Effector memory CD4-positive, alpha-beta T cell (primary cell): ENCODE results near the gene CACNA1H.

Experiments used
- DNase-seq, 3 donors: peaks; one replicate each; pipeline ENCODE4 v3.0.0-alpha.2; 2020
- H3K27ac ChIP-seq: 2 replicates; pipeline ENCODE4 v1.7.0; 2013; ENCODE audit warnings: mild to moderate bottlenecking, low read length, moderate library complexity; ENCODE audit not compliant: insufficient read depth, poor library complexity, severe bottlenecking
- H3K27me3 ChIP-seq: replicated peaks from 2 replicates; pipeline ENCODE4 v1.7.0; 2013; ENCODE audit warnings: mild to moderate bottlenecking, low read length; ENCODE audit not compliant: insufficient read depth, control insufficient read depth, poor library complexity, severe bottlenecking
- H3K36me3 ChIP-seq: 2 replicates; pipeline ENCODE4 v1.7.0; 2013; ENCODE audit warnings: mild to moderate bottlenecking, low read length, moderate library complexity; ENCODE audit not compliant: control insufficient read depth, insufficient read depth
- H3K4me1 ChIP-seq: 2 replicates; pipeline ENCODE4 v1.7.0; 2013; ENCODE audit warnings: low read length, mild to moderate bottlenecking; ENCODE audit not compliant: control insufficient read depth, insufficient read depth, poor library complexity, severe bottlenecking
- H3K4me3 ChIP-seq: 2 replicates; pipeline ENCODE4 v1.7.0; 2013; ENCODE audit warnings: low read length, low read depth, mild to moderate bottlenecking; ENCODE audit not compliant: insufficient read depth, poor library complexity, severe bottlenecking
- H3K9me3 ChIP-seq: 2 replicates; pipeline ENCODE4 v1.7.0; 2013; ENCODE audit warnings: mild to moderate bottlenecking, low read length, moderate library complexity; ENCODE audit not compliant: control insufficient read depth

Gene CACNA1H

DNA sequence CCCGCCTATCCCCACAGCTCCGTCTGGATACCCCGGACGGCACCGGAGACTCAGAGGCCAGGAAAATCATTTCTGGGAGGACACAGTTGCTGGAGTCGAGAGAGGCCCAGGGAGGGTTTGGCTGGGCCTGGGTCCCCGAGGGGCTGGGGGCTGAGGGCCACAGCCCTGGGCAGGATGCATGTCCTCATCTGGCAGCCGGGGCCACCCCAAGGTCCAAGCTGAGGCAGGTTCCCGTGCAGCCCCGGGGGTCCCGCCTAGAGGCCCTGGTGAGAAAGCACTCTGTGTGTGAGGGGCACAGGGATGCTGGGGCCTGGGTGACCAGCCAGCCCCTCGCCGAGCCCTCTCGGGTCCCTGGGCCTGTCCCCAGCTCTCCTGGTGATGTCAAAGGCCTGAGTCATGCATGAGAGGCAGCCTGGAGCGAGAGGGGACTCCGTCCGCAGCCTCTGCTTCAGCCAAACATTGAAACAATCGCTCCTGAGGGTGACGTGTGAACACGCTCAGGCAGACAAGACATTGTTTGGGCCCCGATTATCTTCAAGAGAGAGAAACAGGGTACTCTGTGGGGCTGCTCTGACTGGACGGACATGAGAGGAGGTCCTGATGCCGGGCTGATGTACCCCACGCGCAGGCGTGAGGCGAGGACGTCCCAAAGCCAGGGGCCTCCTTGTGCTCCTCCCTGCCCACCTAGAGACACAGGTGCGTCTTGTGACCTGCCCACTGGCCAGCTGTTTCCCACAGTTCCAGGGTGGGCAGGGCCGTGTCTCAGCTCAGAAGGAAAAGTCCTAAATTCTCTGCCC lies 31.1 kb upstream of the CACNA1H start:
- no peak for DNase-seq
- H3K4me1 ChIP-seq, result no peaks in the 10 kb centered on the region
- H3K36me3 ChIP-seq, result no peaks in the 10 kb centered on the region
- no peaks in the 10 kb centered on the region for H3K9me3 ChIP-seq
- H3K27me3 ChIP-seq, result peaks cover 4% of the 10 kb centered on the region
- no peak overlapping the region for H3K27ac ChIP-seq
- no peak overlapping the region for H3K4me3 ChIP-seq

DNA sequence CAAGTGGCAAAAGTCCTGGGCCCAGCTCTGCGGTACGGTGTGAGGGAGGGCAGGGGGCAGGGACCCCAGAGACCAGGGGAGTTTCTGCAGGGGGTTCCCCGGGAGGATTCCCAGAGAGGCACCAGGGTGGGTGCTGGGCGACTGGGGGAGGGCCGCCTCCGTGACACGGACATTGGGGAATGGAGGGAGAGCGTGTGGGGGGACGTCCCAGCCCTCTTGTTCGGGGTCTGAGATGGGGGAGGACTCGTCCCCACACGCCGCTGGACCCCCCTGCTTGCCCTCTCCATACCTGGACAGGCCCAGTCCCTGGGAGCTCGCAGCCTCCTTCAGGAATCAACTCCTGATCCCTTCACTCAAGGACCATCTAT lies 30.5 kb upstream of the CACNA1H start:
- no peak for DNase-seq
- Histone ChIP-seq H3K27me3 (peaks cover under 1% of the 10 kb centered on the region), H3K9me3 (no peaks in the 10 kb centered on the region), H3K27ac (no peak overlapping the region), H3K4me1 (no peaks in the 10 kb centered on the region), H3K36me3 (no peaks in the 10 kb centered on the region), H3K4me3 (no peak overlapping the region)

DNA sequence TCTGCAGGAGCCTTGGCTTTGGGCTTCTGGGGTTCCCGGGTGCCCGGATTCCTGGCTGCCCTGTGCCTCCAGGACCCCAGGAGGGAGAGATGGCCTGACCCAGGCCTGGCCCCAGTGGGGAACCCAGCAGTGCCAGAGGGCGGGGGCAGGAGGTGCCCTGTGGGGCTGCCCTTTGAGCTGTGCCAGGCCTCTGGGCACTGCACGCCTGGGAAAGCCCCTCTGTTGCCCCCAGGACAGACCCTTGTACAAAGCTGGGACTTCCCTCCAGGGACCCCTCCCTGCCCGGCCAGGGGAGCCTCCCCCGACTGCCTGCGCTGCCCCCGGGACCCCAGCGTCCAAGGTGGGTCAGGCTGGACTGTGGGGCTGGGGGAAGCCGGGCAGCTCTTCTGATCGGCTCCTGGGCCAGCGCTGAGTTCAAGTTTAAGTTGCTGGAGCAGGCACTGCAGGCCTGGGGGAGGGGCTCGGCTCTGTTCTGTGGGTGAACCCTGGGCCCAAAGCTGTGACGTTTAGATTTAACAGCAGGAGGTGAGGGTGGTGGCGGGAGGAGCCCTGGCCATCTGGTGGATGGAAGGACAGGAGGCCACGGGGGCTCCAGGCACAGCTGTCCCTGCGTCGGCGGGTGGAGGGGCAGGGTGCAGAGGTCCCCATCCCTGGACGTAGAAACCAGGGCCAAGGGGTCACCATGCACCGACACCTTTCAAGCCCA lies 29.2 kb upstream of the CACNA1H start:
- H3K4me3 ChIP-seq, result no peak overlapping the region
- DNase-seq, result no peak
- H3K4me1 ChIP-seq, result no peaks in the 10 kb centered on the region
- no peaks in the 10 kb centered on the region for H3K36me3 ChIP-seq
- no peaks in the 10 kb centered on the region for H3K27me3 ChIP-seq
- H3K27ac ChIP-seq, result no peak overlapping the region
- no peaks in the 10 kb centered on the region for H3K9me3 ChIP-seq

DNA sequence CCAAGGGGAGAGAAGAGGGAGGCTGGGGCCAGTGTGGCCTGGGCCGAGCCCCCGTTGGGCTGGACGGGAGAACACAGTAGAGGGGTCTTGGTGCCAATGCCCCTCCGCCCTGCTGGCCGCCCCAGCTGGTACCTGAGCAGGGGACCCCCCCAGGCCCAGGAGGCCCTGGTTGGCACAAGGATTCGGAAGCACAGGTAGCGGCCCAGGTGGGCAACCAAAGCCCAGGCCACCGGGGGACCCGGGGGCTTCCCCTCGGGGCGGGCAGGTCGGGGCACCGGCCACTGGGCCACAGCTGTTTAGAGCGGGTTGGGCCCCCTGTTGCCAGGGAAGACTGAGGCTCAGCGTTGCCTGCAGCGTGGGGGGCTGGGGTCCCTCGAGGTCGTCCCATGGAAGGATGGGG lies 28.6 kb upstream of the CACNA1H start:
- Histone ChIP-seq H3K4me1 (no peaks in the 10 kb centered on the region), H3K27ac (no peak overlapping the region), H3K27me3 (no peaks in the 10 kb centered on the region), H3K4me3 (no peak overlapping the region), H3K36me3 (no peaks in the 10 kb centered on the region), H3K9me3 (no peaks in the 10 kb centered on the region)
- no peak for DNase-seq

DNA sequence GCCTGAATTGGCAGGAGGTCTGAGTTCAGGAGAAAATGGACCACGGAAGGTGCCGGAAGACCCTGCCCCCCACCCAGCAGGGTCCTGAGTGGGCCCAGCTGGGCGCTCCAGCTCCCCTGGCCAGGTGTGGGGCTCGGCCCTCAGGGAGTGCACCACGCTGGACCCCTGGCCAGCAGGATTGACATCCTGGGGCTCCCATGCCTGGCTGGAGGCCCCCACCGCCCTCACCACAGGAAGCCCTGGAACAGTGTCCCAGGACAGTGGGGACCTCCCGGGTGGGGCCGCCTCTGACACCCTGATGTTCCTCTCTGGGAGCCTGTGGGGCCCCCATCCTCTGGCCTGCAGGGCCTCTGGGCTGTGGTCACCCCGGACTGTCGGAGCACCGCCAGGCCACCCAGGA lies 28.1 kb upstream of the CACNA1H start:
- no peaks in the 10 kb centered on the region for H3K36me3 ChIP-seq
- no peak overlapping the region for H3K27ac ChIP-seq
- DNase-seq, result no peak
- no peaks in the 10 kb centered on the region for H3K4me1 ChIP-seq
- H3K9me3 ChIP-seq, result no peaks in the 10 kb centered on the region
- no peak overlapping the region for H3K4me3 ChIP-seq
- no peaks in the 10 kb centered on the region for H3K27me3 ChIP-seq

DNA sequence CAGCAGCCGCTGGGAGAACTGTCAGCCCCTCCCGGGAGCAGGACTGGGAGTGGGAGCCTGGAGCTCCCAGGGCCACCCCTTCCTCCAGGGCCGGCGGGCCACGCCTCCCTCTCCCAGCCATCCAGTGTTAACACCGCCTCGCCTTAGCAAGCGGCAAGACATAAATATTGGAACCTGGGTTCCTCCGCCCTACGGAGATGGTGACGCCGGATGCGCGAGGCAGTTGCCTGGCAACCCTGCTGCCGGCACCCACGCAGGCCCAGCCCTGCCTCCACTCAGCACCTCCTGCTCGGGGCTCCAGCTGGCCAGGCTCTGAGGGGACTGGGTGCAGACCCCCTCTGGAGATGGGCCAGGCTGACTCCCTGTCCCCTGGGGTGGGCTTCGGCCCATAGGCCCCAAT lies 27.4 kb upstream of the CACNA1H start:
- Histone ChIP-seq H3K36me3 (no peaks in the 10 kb centered on the region), H3K27ac (no peak overlapping the region), H3K4me3 (no peak overlapping the region), H3K4me1 (no peaks in the 10 kb centered on the region), H3K9me3 (no peaks in the 10 kb centered on the region), H3K27me3 (no peaks in the 10 kb centered on the region)
- no peak for DNase-seq

DNA sequence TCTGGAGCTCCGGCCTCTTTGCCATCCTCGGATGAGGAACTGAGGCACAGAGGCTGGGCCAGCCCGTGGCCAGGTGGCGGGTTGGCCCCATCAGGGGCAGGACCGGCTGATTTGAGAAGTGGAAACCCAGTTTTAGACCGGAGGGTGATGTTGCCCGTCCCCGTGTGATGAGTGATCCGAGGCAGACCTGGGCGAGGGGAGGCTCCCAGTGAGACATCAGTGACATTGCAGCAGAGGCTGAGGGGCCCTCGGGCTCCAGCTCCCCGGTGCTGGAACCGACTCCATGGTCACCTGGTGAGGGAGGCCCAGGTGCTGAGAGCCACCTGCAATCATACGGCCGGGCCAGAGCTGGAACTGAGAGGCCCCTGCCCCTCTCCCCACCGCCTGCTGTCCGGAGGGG lies 26.9 kb upstream of the CACNA1H start:
- DNase-seq, result no peak
- H3K4me3 ChIP-seq, result no peak overlapping the region
- H3K27me3 ChIP-seq, result no peaks in the 10 kb centered on the region
- H3K9me3 ChIP-seq, result no peaks in the 10 kb centered on the region
- H3K36me3 ChIP-seq, result no peaks in the 10 kb centered on the region
- H3K4me1 ChIP-seq, result no peaks in the 10 kb centered on the region
- no peak overlapping the region for H3K27ac ChIP-seq

DNA sequence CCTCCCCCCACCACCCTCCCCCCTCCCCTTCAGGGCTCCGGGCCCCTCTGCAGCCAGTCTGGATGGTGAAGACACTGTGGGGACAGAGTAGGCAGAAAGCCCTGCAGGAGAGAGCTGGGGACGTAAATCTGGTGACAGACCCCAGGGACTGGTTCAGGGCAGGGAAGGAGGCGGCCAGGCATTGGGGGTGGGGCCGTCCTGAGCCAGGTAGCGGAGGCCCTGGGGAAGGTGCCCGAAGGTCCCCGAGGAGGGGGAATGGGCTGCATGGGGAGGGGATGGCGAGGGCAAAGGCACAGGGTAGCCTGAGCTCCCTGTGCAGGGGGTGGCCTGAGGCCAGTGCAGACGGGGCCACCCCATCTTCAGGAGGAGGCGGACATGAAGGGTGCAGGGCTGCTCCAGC lies 26.3 kb upstream of the CACNA1H start:
- no peaks in the 10 kb centered on the region for H3K9me3 ChIP-seq
- DNase-seq, result no peak
- no peak overlapping the region for H3K27ac ChIP-seq
- H3K27me3 ChIP-seq, result no peaks in the 10 kb centered on the region
- H3K4me1 ChIP-seq, result no peaks in the 10 kb centered on the region
- no peaks in the 10 kb centered on the region for H3K36me3 ChIP-seq
- no peak overlapping the region for H3K4me3 ChIP-seq

DNA sequence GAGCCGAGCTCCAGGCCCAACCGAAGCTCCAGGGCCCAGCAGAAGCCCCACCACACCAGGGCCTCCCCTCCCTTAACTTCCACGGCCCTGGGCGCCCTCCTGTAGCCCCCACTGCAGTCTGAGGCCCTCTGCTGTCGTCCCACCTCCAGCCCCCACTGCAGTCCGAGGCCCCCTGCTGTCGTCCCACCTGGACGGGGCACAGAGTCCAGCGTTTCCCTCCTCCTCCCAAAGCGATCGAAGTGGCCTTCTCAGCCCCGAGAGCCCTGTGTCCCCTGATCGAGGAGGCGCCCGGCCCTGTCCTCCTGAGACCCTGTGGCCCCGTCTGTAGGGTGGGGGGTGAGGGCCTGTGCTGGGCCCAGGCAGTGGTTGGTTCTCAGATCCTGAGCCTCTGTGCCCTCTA lies 25.8 kb upstream of the CACNA1H start:
- Histone ChIP-seq H3K36me3 (no peaks in the 10 kb centered on the region), H3K4me3 (no peak overlapping the region), H3K4me1 (no peaks in the 10 kb centered on the region), H3K27ac (no peak overlapping the region), H3K9me3 (no peaks in the 10 kb centered on the region), H3K27me3 (no peaks in the 10 kb centered on the region)
- DNase-seq, result no peak

DNA sequence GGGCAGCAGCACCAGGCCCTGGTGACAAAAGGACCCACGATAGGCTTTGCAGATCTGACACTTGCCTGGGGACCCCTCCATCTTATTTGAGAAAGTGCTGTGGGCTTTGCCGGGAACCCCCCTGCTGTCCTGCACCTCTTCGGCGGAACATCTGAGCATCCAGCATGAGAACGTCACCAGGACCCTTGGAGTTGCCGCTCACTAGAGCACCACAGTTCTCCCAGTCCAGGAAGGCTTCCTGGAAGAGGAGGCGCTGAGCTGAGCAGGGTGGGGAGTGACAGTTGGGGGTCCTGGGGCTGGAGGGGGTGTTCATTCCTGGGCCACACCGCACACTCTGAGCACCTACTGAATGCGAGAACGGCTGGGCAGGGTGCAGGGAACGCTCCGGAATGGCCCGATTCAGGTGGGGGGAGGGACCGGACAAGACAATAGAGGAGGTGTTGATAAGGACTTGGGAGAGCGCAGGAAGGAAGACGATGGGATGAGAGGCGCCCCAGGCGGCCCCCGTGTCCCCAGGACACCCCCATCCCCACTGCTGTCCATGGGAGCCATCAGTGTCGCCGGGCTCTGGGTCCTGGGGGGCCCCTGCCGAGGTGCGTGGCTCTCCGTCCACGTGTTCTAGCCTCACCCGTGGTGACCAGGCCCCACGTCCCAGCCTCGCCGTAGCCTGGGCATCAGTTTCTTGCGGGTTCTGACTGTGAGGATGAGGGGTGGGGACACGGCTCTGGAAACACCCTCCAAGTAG lies 24.8 kb upstream of the CACNA1H start:
- H3K4me1 ChIP-seq, result no peaks in the 10 kb centered on the region
- no peaks in the 10 kb centered on the region for H3K9me3 ChIP-seq
- no peak overlapping the region for H3K27ac ChIP-seq
- H3K4me3 ChIP-seq, result no peak overlapping the region
- no peak for DNase-seq
- no peaks in the 10 kb centered on the region for H3K36me3 ChIP-seq
- no peaks in the 10 kb centered on the region for H3K27me3 ChIP-seq
